GM19043 (cell line): ENCODE data around the gene SDF4.

ENCODE experiments used
- ATAC-seq: cut with Tn5 transposase; IDR thresholded peaks from one replicate; pipeline ENCODE4 v1.9.1; 2021; ENCODE audit warnings: low read depth; ENCODE audit not compliant: unreplicated experiment

The SDF4 gene

DNA sequence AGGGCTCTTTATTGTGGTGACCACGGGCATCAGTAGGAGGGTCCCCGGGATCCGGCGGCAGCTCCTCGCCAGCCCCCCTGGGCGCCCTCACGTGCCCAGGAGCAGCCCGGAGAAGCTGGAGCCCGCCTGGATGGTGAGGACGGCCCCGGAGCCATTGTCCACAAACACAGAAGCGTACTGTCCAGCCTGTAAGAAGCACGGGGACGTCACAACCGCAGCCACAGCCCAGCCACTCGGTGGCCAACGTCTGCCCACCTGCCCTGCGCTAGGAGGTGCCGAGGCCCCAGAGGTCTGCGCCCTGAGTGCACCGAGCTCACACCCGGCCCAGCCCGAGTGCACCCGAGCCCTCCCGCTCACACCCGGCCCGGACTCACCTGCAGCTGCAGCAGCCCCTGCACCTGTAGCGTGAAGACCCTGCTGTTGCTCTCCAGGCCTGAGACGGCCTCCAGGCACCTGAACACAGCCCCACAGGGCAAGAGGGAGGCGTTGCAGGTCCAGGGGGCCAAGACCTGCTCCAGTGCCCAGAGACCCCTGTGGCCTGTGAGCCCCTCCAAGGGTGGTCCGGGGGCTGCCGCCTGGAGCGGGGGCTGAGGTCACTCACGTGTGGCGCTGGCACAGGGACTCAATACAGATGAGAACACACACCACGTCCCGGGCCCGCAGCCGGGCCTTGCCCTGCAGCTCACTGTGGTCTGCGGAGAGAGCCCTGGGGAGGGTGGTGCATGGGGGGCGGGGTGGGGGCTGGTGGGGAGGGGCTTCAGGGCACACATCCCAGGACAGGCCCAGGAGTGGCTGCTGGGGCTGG lies 10.9 kb upstream of the SDF4 start:
- no peak for ATAC-seq

- ATAC-seq = no peak
Measured at GRCh38 chr1:1241588-1242219, 9.9 kb upstream of the SDF4 start.

DNA sequence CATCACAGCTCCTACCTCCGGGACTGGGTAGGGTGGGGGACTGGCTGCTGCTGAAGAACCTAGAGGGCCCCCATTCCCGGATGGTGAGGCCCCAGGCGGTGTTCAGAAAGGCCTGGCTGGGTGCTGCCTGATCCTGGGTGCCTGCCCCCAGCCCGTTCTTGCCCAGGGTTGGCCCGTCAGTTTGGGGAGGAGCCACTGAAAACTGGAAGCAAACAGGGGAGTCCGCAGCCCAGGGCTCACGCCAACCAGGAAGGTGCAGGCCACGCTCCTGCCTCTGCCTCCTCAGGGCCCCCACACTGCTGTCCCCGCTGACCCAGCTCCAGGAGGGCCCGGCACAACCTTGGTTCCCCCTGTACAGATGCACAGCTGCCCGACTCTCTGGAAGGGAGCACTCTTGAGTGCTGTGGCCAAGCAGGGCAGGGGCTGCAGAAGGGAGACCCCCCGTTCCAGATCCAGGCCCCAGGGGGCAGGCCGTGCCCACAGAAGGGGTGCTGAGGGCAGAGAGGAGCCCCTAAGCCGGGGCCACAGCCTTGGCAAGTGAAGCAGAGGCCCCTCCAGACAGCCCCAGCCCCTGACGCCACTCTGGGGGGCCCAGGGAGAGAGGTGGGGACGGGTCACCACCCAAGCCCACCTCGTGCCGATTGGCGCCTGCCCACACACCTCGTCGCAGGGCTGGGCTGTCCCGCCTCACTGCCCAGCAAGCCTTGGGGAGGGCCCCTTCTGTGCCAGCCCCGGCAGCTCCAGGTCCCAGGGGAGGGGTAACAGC lies 9.2 kb upstream of the SDF4 start:
- ATAC-seq = no peak

DNA sequence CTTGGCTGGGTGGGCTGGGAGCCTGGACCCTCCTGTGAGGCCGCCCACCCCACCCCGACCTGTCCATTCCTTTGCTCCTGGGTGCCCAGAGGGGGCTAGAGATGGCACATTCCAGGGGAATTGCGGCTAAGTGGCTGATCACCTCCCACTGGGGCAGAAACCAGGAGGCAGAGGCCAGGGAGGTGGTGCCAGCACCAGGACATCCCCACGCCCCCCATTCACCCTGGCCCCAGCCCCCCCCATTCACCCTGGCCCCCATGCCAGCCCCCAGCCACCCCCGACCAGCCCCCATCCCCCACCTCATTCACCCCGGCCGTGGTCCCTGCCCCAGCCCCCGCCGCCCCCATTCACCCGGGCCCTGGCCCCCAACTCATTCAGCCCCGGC lies 8.5 kb upstream of the SDF4 start:
- ATAC-seq = no peak

GRCh38 chr1:1239614-1240347 lies 8.0 kb upstream of the SDF4 start:
- ATAC-seq = no peak

DNA sequence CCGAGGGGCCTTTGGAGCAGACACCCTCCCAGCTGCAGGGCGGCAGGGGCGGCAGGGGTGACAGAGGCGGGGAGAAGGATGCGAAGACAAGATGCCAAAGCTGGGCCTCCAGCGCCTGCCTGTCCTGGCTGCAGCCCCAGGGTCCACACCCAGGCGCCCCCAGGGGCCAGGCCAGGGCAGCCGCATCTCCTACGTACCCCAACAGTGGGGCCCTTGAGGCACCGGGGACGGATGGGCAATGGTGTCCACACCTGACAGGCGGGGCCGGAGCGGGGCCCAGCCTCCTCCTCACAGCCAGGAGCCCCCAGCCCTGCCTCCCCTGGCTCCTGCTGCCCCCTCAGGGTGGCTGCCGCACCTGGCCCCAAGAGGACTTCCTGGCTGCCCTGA lies 7.4 kb upstream of the SDF4 start:
- no peak for ATAC-seq

- ATAC-seq = no peak
Measured at GRCh38 chr1:1238702-1239178, 6.9 kb upstream of the SDF4 start.

DNA sequence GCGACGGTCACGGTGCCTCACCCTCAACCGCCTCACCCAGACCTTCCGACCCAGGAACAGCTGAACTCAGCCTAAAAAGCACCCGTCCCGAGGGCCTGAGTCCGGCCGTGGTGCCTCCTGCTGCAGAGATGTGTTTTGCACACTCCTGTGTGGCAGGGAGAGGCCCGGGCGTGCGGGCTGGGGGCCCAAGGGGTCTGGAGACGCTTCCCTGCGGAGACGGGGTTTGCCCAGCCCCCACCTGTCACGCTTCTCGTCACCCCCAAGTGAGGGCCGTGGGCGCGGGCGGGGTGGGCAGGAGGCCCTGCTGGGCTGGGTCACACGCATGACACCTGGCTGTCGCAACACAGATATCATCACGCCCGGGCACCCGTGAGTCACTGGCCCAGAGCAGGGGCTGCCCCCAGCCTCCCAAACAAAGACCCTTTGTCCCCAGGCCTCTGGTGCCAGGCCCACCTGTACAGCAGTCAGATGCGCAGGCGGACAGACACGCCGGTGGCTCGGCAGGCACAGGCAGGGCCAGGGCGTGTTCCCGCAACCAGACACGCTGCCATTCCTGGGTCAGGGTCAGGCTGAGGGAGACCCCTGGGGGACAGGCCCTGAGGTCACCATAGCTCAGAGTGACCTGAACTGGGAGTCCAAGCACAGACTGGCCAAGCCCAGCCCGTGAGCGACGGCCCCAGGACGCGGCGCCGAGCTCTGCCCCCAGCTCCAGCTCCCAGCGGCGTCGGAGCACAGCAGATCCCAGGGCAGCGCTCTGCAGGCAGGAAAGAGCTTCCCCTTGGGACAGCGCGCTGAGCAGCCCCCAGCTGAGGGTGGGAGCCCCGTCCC lies 6.3 kb upstream of the SDF4 start:
- ATAC-seq = no peak

GRCh38 chr1:1236945-1237873 lies 5.4 kb upstream of the SDF4 start:
- no peak for ATAC-seq

DNA sequence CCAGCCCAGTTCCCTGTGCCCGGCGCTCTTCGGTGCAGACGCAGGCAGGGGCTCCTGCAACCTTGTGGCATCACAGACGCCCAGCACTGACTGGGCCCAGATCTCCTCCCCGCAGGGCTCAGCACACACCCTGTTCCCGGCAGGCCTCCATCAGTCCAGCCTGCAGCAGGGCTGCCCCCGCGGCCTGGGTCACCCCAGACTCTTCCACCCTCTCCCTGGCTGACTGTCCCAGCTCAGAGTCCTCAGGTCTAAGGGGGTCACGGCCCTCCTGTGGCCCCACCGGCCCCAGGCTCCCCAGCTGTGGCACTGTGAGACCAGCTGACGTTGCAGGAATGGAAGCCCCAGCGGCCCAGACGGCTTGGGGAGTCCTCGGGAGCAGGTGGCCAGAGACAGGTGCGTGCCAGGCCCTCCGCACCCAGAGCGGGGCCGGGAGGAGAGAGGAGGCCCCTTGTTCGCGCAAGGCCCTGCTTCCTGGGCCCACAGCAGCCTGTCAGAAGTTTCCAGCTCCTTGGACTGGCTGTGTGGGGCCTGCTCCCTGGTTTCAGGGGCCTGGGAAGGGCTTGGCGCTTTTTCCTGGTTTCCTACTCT lies 4.5 kb upstream of the SDF4 start:
- no peak for ATAC-seq

DNA sequence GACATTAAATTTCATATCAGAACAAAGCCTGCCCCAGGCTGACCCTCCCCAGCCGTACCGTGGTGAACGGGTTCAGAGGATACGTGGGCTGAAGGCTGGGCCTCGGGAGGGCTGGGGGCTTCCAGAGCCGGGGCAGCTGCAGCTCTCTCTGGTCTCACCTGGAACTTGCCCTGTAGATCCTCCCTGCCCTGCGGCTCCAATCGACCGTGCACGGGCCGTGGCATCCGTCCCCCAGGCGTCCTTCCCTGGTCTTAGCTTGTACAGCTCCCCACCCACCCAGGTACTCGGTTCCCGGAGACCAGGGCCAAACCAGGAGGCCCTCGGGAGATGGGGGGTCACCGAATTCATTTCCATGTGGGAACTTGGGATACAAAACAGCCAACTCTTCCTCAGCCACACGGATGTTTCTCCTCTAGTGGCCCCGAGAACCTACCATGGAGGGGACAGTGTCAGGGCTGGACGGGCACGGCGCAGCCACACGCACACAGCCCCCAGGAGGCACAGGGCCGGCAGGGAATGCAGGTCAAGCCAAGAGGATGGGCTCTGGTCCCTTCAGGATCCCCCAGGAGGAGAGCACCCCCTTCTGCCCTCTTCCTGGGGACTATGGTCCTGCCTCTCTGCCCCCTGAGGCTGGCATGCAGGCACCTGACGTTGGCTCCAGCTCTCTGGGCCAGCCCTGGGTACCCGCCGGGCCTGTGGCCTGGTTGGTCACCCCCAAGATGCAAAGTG lies 3.4 kb upstream of the SDF4 start:
- ATAC-seq = no peak

DNA sequence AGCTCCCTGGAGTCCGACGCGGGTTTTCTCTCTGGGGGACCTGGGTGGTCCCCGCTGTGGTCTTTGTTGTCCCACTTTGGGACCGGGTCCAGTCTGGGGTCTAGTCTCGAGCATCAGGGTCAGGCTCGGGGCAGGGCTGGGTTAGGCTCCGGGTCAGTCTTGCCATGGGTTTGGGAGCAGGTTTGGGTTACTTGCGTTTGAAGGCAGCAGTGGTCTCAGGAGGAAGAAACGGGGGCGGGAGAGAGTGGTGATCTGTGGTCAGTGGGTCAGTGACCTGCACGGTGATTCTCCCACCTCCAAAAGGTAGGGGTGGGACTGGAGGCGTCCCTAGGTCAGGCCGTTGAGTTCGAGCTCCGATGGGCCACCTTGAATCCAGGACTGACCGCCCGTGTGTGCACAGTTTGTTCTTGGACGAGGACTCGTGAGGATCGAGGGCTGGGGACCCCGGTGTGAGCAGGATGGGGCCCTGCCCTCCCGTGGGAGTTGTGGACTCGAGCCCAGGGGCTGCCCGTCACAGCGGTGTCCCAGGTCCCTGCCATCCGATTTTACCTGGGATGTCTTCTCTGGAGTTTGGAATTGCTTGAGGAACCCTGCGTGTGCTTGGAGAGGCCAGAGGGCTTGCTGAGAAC lies 2.5 kb upstream of the SDF4 start:
- no peak for ATAC-seq

DNA sequence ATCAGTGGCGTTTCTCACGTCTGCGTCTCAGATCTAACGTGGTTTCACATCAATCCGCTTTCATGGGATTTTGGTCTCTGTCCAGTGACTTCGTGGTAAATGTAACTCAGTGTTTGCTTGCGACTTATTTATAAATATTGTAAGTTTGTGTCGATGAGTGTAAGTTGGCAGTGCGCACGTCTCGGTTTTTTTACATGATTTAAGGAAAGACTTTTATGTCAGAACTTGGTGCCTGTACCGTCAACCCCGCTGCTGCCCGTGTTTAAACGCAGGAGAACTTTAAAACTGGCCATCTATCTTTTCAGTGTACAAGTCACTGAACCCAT lies 1.7 kb upstream of the SDF4 start:
- ATAC-seq = no peak

GRCh38 chr1:1232796-1233566 lies 1.2 kb upstream of the SDF4 start:
- no peak for ATAC-seq

DNA sequence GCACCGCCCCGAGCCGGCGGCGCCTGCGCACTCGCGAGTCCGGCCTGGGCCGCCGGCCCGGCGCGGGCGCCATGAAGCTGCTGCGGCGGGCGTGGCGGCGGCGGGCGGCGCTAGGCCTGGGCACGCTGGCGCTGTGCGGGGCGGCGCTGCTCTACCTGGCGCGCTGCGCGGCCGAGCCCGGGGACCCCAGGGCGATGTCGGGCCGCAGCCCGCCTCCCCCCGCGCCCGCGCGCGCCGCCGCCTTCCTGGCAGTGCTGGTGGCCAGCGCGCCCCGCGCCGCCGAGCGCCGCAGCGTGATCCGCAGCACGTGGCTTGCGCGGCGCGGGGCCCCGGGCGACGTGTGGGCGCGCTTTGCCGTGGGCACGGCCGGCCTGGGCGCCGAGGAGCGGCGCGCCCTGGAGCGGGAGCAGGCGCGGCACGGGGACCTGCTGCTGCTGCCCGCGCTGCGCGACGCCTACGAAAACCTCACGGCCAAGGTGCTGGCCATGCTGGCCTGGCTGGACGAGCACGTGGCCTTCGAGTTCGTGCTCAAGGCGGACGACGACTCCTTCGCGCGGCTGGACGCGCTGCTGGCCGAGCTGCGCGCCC lies 501 bp upstream of the SDF4 start, which contains the start of gene B3GALT6:
TSS of gene B3GALT6 (plus strand) at position 30 of the 588 bp plus-strand sequence. CDS start at position 72, 42 bp downstream.
- no peak for ATAC-seq

- ATAC-seq = no peak
Measured at GRCh38 chr1:1230656-1231399, 973 bp downstream of the SDF4 start.
